Measurements from ENCODE around the gene CASP5. TPM values are rescaled to one million over a fixed set of nuclear protein-coding genes. Genes with fewer than 3 reads are reported as not detected.

Gene CASP5
- total RNA-seq, 4 donors from 2014 or later, result not detected

GRCh38 chr11:105007463-105007862 lies 15.5 kb downstream of the CASP5 start:
- no peaks in the 10 kb centered on the region for H3K27me3 ChIP-seq
- DNase-seq (no peak), ATAC-seq (no peak)
- no peaks in the 10 kb centered on the region for H3K9me3 ChIP-seq
- intact Hi-C loops (cut with DNase I; ENCODE audit: low total_unique reads) (no loop called here), in situ Hi-C loops (cut with MboI; ENCODE audit: low sequenced_read_pairs in 4 of 4) (no loop called here)
- no peak overlapping the region for H3K27ac ChIP-seq
- H3K4me1 ChIP-seq, result no peaks in the 10 kb centered on the region
- no peak for TF ChIP-seq POLR2A (IDR thresholded peaks at IDR 0.05)
- TF ChIP-seq CTCF (IDR thresholded peaks at IDR 0.05 in 4 of 5, conservative IDR thresholded peaks at IDR 0.05 in 1 of 5), result no peak
- H3K36me3 ChIP-seq, result no peaks in the 10 kb centered on the region
- no peak overlapping the region for H3K4me3 ChIP-seq

- H3K4me1 ChIP-seq, result no peaks in the 10 kb centered on the region
- no peak for DNase-seq
- H3K36me3 ChIP-seq, result no peaks in the 10 kb centered on the region
- H3K27ac ChIP-seq, result no peak overlapping the region
- TF ChIP-seq CTCF (IDR thresholded peaks at IDR 0.05 in 4 of 5, conservative IDR thresholded peaks at IDR 0.05 in 1 of 5) (no peak), POLR2A (IDR thresholded peaks at IDR 0.05) (no peak)
- in situ Hi-C loops (cut with MboI; ENCODE audit: low sequenced_read_pairs in 4 of 4), result no loop called here
- intact Hi-C loops (cut with DNase I; ENCODE audit: low total_unique reads), result no loop called here
- no peak overlapping the region for H3K4me3 ChIP-seq
- ATAC-seq, result no peak
- H3K27me3 ChIP-seq, result no peaks in the 10 kb centered on the region
- no peaks in the 10 kb centered on the region for H3K9me3 ChIP-seq
Observed at GRCh38 chr11:105005451-105005845, 17.5 kb downstream of the CASP5 start.

GRCh38 chr11:105004021-105004420 lies 18.9 kb downstream of the CASP5 start:
- Histone ChIP-seq H3K4me1 (no peaks in the 10 kb centered on the region), H3K36me3 (no peaks in the 10 kb centered on the region), H3K4me3 (no peak overlapping the region), H3K27ac (no peak overlapping the region), H3K27me3 (no peaks in the 10 kb centered on the region), H3K9me3 (no peaks in the 10 kb centered on the region)
- in situ Hi-C loops (cut with MboI; ENCODE audit: low sequenced_read_pairs in 4 of 4) (no loop called here), intact Hi-C loops (cut with DNase I; ENCODE audit: low total_unique reads) (no loop called here)
- no peak for DNase-seq
- peak in 1 of 2 donors; percentile 47 for ATAC-seq
- TF ChIP-seq POLR2A (IDR thresholded peaks at IDR 0.05) (no peak), CTCF (IDR thresholded peaks at IDR 0.05 in 4 of 5, conservative IDR thresholded peaks at IDR 0.05 in 1 of 5) (no peak)

GRCh38 chr11:105003151-105003550 lies 19.8 kb downstream of the CASP5 start:
- intact Hi-C loops (cut with DNase I; ENCODE audit: low total_unique reads), result no loop called here
- TF ChIP-seq POLR2A (IDR thresholded peaks at IDR 0.05) (no peak), CTCF (IDR thresholded peaks at IDR 0.05 in 4 of 5, conservative IDR thresholded peaks at IDR 0.05 in 1 of 5) (no peak)
- no peaks in the 10 kb centered on the region for H3K9me3 ChIP-seq
- H3K27ac ChIP-seq, result no peak overlapping the region
- no peaks in the 10 kb centered on the region for H3K27me3 ChIP-seq
- no peaks in the 10 kb centered on the region for H3K4me1 ChIP-seq
- H3K4me3 ChIP-seq, result no peak overlapping the region
- in situ Hi-C loops (cut with MboI; ENCODE audit: low sequenced_read_pairs in 4 of 4), result no loop called here
- H3K36me3 ChIP-seq, result no peaks in the 10 kb centered on the region
- ATAC-seq (no peak), DNase-seq (no peak)

GRCh38 chr11:105000797-105001196 lies 22.2 kb downstream of the CASP5 start:
- Histone ChIP-seq H3K4me3 (no peak overlapping the region), H3K27me3 (no peaks in the 10 kb centered on the region), H3K9me3 (no peaks in the 10 kb centered on the region), H3K36me3 (no peaks in the 10 kb centered on the region), H3K4me1 (no peaks in the 10 kb centered on the region), H3K27ac (no peak overlapping the region)
- in situ Hi-C loops (cut with MboI; ENCODE audit: low sequenced_read_pairs in 4 of 4) (no loop called here), intact Hi-C loops (cut with DNase I; ENCODE audit: low total_unique reads) (no loop called here)
- ATAC-seq, result no peak
- no peak for DNase-seq
- no peak for TF ChIP-seq POLR2A (IDR thresholded peaks at IDR 0.05)
- peak in 2 of 5 experiments; percentile 18 to 55 for TF ChIP-seq CTCF (IDR thresholded peaks at IDR 0.05 in 4 of 5, conservative IDR thresholded peaks at IDR 0.05 in 1 of 5)
